Astrocyte (in vitro differentiated cells and primary cell): ENCODE results near the gene CHRNE.

Experiments used
- EZH2 ChIP-seq: IDR thresholded peaks from 2 replicates; pipeline ENCODE4 v1.6.1; 2012; ENCODE audit warnings: mild to moderate bottlenecking, low read length, inconsistent platforms; ENCODE audit not compliant: insufficient read depth
- TF ChIP-seq, protein P1 (sequence below): IDR thresholded peaks from 2 replicates; pipeline ENCODE4 v1.5.1; 2011; ENCODE audit warnings: low read depth, mild to moderate bottlenecking, inconsistent platforms, low read length, moderate library complexity; ENCODE audit not compliant: insufficient read depth

DNA sequence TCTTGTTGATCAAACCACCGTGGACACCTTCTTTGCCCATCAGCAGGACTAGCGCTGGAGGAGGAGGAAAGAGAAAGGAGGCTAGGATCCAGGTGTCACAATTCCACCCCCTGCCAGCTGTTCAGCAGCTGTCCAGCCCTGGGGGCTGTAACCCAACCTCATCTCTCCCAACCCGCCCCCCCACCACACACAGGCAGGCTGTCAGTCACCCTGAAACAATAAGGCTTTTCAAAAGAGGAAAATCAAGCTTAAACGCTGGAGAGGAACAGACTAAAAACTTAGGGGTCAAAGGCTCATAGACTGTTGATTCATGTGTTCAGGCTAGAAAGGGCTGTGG is 43.0 kb upstream of the CHRNE start:
- TF ChIP-seq, protein P1, sequence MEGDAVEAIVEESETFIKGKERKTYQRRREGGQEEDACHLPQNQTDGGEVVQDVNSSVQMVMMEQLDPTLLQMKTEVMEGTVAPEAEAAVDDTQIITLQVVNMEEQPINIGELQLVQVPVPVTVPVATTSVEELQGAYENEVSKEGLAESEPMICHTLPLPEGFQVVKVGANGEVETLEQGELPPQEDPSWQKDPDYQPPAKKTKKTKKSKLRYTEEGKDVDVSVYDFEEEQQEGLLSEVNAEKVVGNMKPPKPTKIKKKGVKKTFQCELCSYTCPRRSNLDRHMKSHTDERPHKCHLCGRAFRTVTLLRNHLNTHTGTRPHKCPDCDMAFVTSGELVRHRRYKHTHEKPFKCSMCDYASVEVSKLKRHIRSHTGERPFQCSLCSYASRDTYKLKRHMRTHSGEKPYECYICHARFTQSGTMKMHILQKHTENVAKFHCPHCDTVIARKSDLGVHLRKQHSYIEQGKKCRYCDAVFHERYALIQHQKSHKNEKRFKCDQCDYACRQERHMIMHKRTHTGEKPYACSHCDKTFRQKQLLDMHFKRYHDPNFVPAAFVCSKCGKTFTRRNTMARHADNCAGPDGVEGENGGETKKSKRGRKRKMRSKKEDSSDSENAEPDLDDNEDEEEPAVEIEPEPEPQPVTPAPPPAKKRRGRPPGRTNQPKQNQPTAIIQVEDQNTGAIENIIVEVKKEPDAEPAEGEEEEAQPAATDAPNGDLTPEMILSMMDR: no peak
- no peak for TF ChIP-seq EZH2
